8988T (cell line): ENCODE data around the gene PHF23.

Source experiments
- DNase-seq: peaks from one replicate; pipeline ENCODE4 v3.0.0; 2011

PHF23 gene

GRCh38 chr17:7237761-7238419 is 1.4 kb downstream of the PHF23 start:
- peak; percentile 73 for DNase-seq

DNA sequence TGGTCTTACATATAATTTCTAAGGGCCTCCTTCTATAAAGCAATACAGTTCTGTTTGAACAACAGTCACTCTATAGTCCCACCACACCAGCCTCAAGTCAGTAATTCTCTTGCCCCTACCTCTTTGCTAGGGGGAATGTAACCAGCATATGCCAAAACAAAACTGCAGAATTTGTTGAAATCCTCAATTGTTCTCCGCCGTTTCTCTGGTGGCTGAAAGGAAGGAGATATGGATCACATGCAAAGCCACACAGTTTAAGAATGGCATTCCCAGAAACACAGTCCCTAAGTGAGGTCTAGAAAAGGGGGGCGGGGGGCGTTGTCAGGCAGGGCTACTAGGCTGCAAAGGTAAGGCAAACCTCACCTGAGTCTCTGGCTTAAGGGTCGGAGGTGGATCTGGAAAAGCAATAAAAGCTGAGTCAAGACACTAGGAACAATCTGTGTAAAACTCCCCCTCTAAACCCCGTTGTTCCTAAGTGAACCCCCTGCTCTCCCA is 1.9 kb downstream of the PHF23 start:
- DNase-seq = no peak

DNA sequence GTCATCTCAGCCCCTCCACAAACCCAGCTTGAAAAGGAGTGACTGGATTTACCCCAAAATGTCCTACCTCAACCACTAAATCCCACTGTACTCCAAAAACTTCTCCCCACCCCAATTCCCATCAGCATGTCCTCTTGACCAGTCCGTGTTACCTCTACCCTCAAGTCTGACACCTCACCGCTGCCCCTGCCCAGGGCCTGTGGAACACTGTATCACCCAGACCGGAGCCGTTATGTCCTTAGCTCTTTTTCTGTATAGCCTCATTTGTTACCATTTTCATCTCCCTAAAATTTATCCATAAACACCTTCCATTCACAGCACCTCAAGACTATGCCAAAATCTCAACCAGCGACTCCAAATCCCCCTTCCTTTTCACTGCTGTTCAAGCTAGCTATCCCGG is 2.4 kb downstream of the PHF23 start:
- DNase-seq = no peak

DNA sequence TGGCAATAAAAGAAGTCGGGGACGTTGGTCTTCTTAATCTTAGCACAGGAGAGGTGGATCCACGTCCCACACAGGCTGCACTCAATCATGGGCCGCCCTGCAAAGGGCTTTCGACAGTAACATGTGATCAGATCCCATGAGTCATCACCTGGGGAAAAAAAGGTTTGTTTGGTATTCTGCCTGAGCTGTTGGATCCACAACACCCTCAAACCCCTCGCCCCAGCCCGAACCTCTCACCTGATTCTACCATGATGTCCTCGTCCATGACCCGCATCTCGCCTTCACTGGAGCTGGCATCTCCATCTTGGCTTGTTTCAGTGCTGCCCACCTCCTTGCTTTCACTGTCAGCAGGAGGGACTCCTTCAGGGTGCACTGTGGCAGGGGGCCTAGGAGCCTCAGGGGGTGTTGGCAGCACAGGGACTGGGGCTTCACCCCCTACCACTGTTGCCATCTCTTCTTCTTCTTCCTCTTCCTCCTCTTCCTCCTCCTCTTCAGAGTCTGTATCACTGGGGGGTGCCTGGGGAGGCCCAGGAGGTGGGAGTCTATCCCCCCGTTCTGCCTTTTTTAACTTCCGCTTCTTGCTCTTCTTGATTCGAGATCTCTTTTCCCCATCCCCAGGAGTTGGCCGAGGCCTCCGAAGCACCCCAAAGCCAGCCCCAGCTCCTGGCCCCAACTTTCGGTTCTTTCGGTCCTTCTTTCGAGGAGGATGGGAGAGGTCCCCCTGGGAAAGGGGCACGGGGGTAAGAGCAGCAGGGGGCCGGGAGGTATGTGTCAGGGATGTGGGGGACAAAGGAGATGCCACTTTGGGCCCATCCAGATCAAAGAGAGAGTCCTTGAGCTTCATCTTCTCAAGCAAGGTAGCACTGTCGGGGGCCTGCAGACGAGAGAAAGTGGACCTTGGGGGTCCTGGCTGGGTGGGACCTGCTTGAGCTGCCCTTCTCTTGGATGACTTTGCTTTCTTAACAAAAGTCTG is 3.3 kb downstream of the PHF23 start:
- DNase-seq = no peak

- peak; percentile 89 for DNase-seq
These were observed 4.9 kb downstream of the PHF23 start, which contains the start of gene DVL2 for GRCh38 chr17:7234083-7234951. Gene DVL2 (minus strand): TSS chr17:7234517. CDS start chr17:7234262, 255 bp downstream.

DNA sequence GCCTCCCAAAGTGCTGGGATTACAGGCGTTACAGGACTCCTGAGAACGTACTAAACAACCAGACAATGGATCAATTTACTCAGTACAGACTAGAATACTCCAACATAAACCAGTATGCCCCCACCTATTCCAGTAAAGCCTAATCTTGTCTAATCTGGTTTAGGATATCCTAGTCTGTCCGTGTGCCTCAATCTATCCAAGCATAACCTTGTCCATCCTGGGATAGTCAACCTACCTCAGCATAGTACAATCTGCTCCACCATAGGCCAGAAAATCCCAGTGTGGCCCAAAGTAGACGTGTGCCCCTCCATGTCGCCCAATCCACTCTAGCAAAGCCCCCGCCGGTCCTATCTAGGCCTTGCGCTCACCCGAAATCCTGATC is 5.6 kb downstream of the PHF23 start:
- DNase-seq = no peak

DNA sequence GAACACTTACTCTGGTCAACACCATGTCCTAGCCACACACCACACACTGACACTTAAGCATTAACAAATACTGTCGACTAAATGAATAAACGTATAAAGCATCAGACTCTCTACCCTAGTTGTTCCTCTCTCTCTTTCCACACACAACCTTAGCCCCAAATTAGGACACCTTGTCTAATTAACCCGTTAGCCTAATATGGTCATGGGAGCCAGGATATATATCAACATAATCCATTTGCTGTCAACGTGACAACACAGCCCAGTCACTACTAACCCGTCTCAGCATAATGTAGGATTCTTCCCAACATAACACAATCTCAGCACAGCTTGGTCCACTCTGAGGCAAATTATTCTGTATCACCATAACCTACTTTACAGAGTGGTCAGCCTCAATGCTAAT is 7.1 kb downstream of the PHF23 start:
- no peak for DNase-seq

DNA sequence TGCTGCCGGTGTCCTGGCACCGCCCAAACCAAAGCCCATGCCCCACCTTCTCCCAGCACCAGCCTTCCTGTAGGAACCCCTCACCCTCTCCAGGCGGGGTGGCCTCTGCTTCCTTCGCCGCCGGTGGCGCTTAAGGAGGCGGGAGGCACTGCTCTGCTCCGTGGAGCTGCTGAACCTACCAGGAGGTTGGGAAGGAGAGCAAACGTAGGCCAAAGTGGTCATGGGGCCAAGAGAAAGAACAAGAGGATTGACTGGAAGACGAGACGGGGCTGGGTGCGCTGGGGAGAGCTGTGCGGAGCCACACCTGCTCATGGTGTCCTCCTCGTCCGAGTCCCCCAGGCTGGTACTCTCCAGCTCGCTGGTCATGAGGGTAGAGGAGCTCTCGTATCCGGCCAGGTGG is 9.8 kb downstream of the PHF23 start:
- no peak for DNase-seq

DNA sequence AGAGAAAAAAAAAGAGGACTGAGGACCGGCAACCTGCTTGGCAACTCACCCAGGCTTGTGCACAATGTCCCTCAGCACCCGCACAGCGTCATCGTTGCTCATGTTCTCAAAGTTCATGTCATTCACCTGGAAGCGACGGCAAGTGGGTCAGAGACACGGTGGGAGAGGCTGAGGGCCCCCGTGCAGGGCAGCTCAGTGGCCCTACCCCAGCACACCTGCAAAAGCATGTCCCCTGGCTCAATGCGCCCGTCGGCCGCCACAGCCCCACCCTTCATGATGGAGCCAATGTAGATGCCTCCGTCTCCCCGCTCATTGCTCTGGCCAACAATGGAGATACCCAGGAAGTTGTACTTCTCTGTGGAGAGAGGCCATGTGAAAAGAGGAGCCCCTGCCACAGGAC is 10.3 kb downstream of the PHF23 start:
- no peak for DNase-seq

GRCh38 chr17:7226721-7227710 is 12.2 kb downstream of the PHF23 start:
- DNase-seq = no peak

DNA sequence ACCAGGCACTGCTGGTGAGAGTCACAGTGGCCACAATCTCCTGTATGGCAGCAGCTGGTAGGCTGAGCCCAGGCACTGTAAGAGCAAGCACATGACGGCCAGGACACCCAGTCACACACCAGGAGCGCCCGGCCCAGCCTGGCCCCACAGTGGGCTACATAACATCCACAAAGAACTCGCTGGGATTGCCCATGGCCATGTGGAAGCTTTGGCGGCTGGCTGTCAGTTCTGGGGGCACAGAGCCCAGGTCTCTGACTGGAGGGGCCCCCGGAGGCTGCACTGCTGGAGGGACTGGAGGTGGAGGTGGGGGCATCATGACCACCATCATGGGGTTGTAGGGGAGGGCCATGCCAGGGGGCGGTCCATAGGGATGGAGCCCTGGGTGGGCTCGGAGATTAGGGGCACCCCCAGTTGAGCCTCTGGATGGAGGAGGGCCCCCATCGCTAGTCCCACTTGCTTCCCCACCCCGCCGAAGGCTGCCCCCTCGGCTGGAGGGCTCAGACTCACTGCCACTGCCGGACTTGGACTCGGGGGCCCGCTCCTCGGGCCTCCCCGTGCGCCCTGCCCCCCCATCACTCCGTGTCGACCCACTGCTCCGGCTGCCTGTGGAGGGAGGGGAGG is 13.4 kb downstream of the PHF23 start:
- no peak for DNase-seq

DNA sequence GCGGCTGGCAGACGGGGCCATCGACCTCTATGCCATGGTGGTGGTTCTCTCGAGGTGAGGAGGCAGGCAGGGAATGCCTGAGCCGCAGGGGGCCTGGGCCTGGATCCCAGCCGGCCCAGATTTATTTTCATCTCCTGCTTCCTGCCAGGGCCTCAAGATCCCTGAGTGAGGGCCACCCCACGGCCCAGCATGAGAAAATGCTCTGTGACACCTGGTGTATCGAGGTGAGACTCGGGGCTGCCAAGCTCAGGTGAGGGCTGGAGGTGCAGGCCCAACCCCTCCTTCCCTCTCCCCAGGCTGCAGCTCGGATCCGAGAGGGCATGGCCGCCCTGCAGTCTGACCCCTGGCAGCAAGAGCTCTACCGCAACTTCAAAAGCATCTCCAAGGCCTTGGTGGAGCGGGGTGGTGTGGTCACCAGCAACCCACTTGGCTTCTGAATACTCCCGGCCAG is 14.6 kb downstream of the PHF23 start:
- no peak for DNase-seq

DNA sequence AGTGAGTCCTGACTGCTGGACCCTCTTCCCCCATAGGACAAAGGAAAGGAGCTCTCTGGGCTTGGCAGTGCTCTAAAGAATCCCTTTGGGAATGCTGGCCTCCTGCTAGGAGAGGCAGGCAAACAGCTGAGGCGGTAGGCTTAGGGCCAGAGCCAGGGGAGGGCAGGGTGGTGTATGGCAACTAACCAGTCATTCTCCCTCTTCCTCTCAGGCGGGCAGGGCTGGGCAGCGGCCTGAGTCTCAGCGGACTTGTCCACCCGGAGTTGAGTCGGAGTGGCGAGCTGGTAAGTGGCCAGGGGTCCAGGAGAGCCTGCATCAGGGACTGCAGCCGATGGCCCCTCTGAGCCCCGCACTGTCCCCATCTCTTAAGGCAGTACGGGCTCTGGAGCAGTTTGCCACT is 15.1 kb downstream of the PHF23 start:
- no peak for DNase-seq

DNA sequence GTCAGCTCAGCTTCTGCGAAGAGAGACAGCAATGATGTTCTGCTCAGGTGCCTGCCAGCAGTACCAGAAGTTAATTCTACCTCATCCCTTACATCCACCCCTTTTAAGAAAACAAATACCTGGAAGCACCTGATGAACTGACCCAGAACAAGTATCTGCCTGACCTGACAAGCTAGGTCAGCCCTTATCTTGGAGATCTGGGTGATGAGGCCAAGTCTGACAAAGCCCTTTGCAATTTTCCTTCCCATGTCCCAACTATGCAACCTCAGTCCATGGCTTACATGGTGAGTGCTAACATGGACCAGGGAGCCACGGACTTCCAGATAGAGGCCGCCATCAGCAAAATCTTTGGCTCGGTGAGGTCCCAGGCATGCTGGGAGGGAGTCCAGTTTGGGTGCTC is 15.9 kb downstream of the PHF23 start:
- no peak for DNase-seq

GRCh38 chr17:7222972-7223292 is 16.3 kb downstream of the PHF23 start:
- no peak for DNase-seq

GRCh38 chr17:7222093-7222971 is 16.9 kb downstream of the PHF23 start:
- no peak for DNase-seq

- no peak for DNase-seq
These were observed 17.8 kb downstream of the PHF23 start for GRCh38 chr17:7221278-7222092.

GRCh38 chr17:7220593-7221277 is 18.5 kb downstream of the PHF23 start:
- peak; percentile 68 for DNase-seq
